ENCODE measurements around the gene CPS1. TPM values are rescaled to one million over a fixed set of nuclear protein-coding genes. Genes with fewer than 3 reads are reported as not detected.

CPS1 gene
- total and polyA plus RNA-seq, 2 of the 8 experiments (the other 6 are each of a cell fraction or from before 2014, with no cell fraction given) = 7.9 to 15.7 TPM

GRCh38 chr2:210562091-210562490 lies 5.7 kb downstream of the CPS1 start:
- no peak overlapping the region for H2BK5ac ChIP-seq (ENCODE audit: low read depth, low read length)
- no peak overlapping the region for H2AFZ ChIP-seq (ENCODE audit: low read length)
- H2BK120ac ChIP-seq (replicated peaks; ENCODE audit: low read depth, low read length) = no peak overlapping the region
- H2BK20ac ChIP-seq (ENCODE audit: low read length) = no peak overlapping the region
- CTCF ChIA-PET (ENCODE audit: partially characterized antibody) = interaction anchor here (2.3 kb wide), 1 partner anchor 16 kb away, joined by 8 read pairs; no protein-coding TSS in a partner anchor
- 86% methylated on average over 1 of the region's 1 CpG; no CpG with 5 or more reads in 1 of the 2 experiments for WGBS, 2 experiments (ENCODE audit: extremely low coverage in 1 of 2, insufficient coverage in 1 of 2, insufficient read length in 1 of 2, insufficient replicate concordance in 2 of 2, low coverage in 1 of 2, low lambda C conversion rate in 2 of 2, missing lambda C conversion rate in 1 of 2)
- H4K8ac ChIP-seq (ENCODE audit: extremely low read depth, insufficient read depth, low read length) = no peak overlapping the region
- peaks cover 0 to 2% (median 0%) of the 10 kb centered on the region in 4 experiments; a peak in 2 of 7 replicates for H3K4me1 ChIP-seq (replicated peaks in 1 of 4; ENCODE audit: control insufficient read depth in 3 of 4, insufficient read depth in 4 of 4, low read length in 3 of 4)
- no peaks in the 10 kb centered on the region for H3K79me1 ChIP-seq (ENCODE audit: low read depth, low read length)
- no peak overlapping the region for H3K14ac ChIP-seq (ENCODE audit: insufficient read length)
- FAIRE-seq (no peak), DNase-seq (ENCODE audit: low read depth in 1 of 2, low spot score in 2 of 2) (no peak)
- H4K91ac ChIP-seq (replicated peaks; ENCODE audit: insufficient read length, low read length) = no peak overlapping the region
- no peak overlapping the region for H3K4me3 ChIP-seq (ENCODE audit: extremely low read depth in 1 of 4, insufficient read depth in 2 of 4, low read depth in 3 of 4, low read length in 4 of 4)
- H3K9ac ChIP-seq (replicated peaks in 1 of 4; ENCODE audit: extremely low read depth in 1 of 4, low read depth in 3 of 4, low read length in 3 of 4) = no peak overlapping the region
- H2AK5ac ChIP-seq (ENCODE audit: low read depth, low read length) = no peak overlapping the region
- H4K20me1 ChIP-seq (replicated peaks in 1 of 2; ENCODE audit: control insufficient read depth in 1 of 2, insufficient read depth in 2 of 2, low read length in 2 of 2) = no peaks in the 10 kb centered on the region
- no peak overlapping the region for H3K23ac ChIP-seq (ENCODE audit: insufficient read length)
- no peak overlapping the region for H3K4me2 ChIP-seq (ENCODE audit: insufficient read depth in 1 of 2, low read depth in 2 of 2, low read length in 2 of 2)
- H4K5ac ChIP-seq (ENCODE audit: insufficient read length, low read depth, low read length) = no peak overlapping the region
- no peaks in the 10 kb centered on the region for H3K36me3 ChIP-seq (ENCODE audit: control insufficient read depth in 2 of 4, insufficient read depth in 4 of 4, low read length in 3 of 4)
- H3K4ac ChIP-seq (replicated peaks; ENCODE audit: insufficient read length, low read depth, low read length) = no peak overlapping the region
- H2BK12ac ChIP-seq (ENCODE audit: low read depth, low read length) = no peak overlapping the region
- TF ChIP-seq HDAC6 (IDR thresholded peaks at IDR 0.05; ENCODE audit: low read depth, low read length) = no peak
- no peak for TF ChIP-seq KDM4A (IDR thresholded peaks at IDR 0.05; ENCODE audit: low read depth, low read length, severe bottlenecking)
- no peak for TF ChIP-seq CTCF (IDR thresholded peaks at IDR 0.05; ENCODE audit: control extremely low read depth in 1 of 3, insufficient read depth in 1 of 3, low read depth in 1 of 3, low read length in 3 of 3)
- no peak for TF ChIP-seq POLR2A (IDR thresholded peaks at IDR 0.05; ENCODE audit: control extremely low read depth in 1 of 2, low read depth in 2 of 2, low read length in 2 of 2)
- TF ChIP-seq SRF (IDR thresholded peaks at IDR 0.05; ENCODE audit: low read depth, low read length) = no peak
- TF ChIP-seq HDAC2 (IDR thresholded peaks at IDR 0.05; ENCODE audit: borderline replicate concordance in 1 of 2, low read depth in 2 of 2, low read length in 2 of 2) = no peak
- TF ChIP-seq JUND (IDR thresholded peaks at IDR 0.05; ENCODE audit: low read length) = no peak
- no peaks in the 10 kb centered on the region for H3K9me3 ChIP-seq (ENCODE audit: insufficient read depth in 2 of 2, low read depth in 1 of 2, low read length in 1 of 2)
- POLR2A ChIA-PET (ENCODE audit: partially characterized antibody) = no interaction called here
- H2BK15ac ChIP-seq (ENCODE audit: low read length) = no peak overlapping the region
- H3K27ac ChIP-seq (ENCODE audit: low read depth, low read length) = no peak overlapping the region
- H3K27me3 ChIP-seq (replicated peaks in 1 of 4; ENCODE audit: control insufficient read depth in 3 of 4, extremely low read depth in 1 of 4, insufficient read depth in 3 of 4, low read length in 3 of 4) = no peaks in the 10 kb centered on the region
- no peak overlapping the region for H3K56ac ChIP-seq (replicated peaks; ENCODE audit: insufficient read length, low read depth, low read length)
- H3K23me2 ChIP-seq (ENCODE audit: low read depth, low read length) = no peaks in the 10 kb centered on the region
- no peaks in the 10 kb centered on the region for H3K79me2 ChIP-seq (ENCODE audit: control insufficient read depth in 1 of 2, insufficient read depth in 2 of 2, low read length in 2 of 2)
- H3K18ac ChIP-seq (ENCODE audit: extremely low read depth, low read length) = no peak overlapping the region
